ENCODE results near the gene HLCS.

The HLCS gene

DNA sequence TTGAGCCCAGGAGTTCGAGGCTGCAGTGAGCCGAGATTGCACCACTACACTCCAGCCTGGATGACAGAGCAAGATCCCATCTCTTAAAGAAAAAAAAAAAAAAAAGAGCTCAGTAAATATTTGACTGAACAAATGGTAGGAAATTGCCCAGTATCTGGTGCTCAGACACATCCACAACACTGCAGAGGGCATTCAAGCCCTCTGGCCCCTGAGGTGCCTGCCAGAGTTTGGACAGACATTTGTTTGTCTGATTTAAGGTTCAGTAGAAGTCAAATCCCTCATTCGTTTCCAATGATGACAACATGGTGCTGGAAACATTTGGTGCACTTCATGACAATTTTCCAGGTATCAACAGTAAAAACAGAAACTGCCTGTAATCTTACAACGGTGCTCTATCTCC, 86.6 kb downstream of the HLCS start:
- DNase-seq: no peak

DNA sequence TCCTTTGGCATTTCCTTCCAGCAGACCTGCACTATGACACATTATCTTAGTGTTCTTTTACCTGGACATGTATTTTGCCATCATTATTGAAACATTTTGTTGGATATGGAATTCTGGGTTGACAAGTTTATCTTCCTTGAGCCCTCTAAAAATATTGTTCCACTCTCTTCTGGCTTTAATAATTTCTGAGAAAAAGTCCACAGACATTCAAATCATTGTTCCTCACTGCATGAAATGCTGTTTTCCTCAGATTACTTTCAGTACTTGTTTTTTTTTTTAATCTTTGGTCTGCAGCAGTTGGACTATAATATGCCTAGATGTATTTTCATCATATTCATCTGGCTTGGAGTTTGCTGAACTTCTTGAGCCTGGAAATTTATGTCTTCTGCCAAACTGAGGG, 88.7 kb downstream of the HLCS start:
- DNase-seq: no peak

DNA sequence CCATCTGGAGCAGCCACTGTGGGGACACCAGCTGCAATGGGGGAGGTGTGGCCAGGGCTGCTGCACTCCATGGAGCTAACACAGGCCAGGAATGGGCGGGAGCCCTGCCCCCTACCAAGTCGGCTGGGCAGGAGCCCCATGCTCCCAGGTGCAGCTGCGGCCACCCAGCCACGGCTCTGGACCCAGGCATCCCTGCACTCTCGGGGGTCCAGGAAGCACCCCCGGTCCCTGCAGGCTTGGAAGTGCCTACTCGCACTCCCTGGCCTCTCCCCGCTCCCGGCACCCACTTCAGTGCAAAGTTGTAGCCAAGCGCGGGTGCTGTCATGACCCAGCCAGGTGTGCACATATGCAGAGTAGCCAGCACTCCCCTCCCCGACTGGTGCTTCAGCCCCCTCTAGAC, 91.8 kb downstream of the HLCS start:
- DNase-seq: no peak

DNA sequence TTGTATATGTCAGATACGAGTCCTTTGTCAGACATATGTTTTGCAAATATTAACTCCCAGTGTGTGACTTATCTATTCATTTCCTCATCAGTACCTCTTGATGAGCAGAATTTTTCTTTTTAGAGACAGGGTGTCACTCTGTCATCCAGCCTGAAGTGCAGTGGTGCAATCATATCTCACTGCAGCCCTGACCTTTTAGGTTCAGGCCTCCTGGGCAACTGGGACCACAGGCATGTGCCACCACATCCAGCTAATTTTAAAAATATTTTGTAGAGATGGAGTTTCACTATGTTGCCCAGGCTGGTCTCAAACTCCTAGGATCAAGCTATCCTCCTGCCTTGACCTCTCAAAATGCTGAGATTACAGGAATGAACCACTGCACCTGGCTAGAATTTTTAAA, 93.0 kb downstream of the HLCS start:
- DNase-seq: no peak

DNA sequence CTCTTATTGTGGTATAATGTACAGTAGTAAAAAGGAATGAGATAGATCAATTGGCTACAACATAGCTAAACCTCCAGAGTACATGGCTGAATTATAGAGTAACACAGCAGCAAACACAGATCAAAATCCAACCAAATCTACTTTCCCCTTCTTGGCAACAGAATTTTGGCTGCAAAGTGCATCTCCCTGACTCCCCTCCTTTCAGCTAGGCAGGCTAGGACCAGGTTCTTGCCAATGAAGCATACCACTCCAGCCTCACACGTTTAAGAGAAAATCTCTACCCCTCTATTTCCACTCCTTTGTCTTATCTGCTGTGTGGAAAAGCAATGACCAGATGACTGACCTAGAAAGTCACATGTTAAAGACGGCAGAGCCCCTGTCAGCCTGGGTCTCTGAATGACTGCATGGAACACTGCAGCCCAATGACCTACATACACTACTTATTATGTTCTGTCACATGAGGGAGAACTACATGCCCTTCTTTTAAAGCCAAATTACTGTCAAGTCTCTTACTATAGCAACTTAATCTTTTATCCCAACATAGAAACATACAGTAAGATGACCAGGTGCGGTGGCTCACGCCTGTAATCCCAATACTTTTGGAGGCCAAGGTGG, 99.1 kb downstream of the HLCS start:
- DNase-seq: no peak

DNA sequence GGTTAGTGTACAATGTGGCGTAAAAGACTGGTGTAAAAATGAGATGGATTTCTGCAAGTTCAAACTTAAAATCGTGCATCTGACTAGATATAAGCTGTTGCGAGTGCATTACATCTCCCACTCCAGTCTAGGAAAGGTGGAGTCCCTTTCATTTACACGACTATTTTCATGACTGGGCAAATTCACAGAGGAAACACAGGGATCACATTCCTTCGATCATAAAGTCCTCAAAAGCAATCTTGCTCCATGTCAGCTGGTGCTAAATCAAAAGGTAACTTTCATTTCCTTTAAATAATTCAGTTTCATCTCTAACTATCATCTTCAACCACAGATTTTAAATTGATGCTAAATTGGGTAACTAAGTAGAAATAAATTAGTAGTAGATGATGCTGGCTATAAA, 100.0 kb downstream of the HLCS start:
- DNase-seq: no peak

DNA sequence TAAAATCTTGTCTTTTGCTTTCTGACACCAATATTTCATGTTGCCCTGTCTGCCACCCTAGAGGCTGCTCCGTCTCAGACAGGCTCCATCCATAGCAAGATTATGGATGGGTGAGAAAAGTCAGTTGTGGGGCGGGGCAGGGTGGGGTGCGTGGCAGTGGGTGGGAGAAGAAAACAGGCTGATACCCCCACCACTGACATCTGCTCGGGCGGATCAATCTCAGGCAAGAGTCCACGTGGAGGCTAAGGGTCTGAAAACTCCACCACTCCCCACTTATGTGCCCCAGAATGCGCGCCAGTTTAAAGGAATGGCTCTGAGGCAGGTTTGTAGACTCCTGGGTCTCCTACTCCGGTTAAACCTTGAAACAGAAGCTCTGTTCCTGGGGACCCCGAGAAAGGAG, 101.5 kb downstream of the HLCS start:
- no peak for DNase-seq

DNA sequence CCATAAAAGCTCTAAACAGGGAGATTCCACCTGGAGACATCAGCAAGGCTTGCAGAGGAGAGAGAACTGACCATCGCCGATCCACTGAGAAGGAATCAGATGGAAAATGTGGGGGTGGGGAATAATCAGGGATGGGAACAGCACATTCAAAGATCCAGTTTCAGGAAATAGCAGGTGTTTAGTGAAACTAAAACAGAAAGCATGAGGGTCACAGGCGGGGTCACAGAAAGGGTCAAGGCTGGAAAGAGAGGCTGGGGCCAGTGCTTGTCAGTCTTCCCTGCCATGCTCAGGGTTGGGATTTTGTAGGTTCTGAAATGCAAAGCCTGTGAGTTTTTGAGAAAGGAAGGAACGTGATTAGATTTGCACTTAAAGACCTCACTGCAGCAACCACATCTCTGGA, 103.2 kb downstream of the HLCS start:
- no peak for DNase-seq

DNA sequence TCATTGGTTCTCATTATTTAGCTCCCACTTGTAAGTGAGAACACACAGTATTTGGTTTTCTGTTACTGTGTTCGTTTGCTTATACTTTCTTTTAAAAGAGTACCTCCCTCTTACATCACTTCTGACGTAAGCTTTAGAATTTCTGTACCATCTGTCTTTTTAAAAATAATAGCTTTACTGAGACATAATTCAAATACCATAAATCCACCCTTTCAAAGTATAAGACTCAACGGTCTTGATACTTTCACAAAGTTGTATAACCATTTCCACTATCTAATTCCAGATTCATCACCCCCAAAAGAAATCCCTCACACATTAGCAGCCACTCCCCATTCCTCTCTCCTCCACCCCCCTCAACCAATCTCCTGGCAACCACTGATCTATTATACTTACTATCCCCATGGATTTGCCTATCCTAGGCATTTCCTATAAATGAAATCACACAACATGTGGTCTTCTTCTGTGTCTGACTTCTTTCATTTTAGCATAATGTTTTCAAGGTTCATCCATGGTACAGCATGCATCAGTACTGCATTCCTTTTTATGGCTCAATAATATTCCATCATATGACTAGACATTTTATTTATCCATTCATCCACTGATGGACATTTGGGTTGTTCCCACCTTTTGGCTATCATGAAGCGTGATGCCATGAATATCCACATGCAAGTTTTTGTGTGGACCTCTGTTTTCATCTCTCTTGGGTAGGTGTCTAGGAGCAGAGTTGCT, 104.7 kb downstream of the HLCS start:
- DNase-seq: no peak

DNA sequence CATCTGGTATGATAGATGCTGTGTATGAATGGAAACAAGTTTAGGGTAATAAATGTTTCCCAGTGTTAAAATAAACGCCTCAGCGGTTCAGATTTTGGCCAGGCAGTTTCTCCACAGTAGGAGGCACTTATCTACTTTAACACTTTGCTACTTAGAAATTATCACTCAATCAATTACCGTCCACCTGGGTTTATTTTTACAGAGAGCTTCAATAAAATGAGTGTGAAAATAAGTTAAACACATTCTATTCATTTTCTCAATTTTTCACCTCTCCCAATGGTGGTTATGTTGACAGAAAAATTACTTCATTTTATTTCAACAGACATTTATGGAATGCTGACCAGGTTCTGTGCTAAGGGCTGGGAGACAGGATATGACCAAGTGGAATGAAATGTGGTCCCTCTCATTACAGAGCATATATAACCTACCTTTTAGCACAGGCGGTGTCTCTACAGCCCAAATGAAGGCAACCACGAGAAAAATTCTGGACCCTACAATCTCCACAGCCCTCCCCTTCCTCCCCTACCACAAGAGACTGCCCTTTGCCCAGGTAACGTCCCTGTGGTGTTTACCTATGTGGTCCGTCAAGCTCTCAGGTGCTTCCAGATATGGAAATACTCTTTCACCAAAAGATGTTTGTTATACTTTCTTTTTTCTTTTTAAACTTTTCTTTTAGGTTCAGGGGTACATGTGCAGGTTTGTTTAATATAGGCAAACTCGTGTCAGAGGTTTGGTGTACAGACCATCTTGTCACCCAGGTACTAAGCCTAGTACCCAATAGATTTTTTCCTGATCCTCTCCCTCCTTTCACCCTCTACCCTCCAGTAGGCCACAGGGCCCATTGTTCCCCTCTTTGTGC, 105.5 kb downstream of the HLCS start:
- no peak for DNase-seq

DNA sequence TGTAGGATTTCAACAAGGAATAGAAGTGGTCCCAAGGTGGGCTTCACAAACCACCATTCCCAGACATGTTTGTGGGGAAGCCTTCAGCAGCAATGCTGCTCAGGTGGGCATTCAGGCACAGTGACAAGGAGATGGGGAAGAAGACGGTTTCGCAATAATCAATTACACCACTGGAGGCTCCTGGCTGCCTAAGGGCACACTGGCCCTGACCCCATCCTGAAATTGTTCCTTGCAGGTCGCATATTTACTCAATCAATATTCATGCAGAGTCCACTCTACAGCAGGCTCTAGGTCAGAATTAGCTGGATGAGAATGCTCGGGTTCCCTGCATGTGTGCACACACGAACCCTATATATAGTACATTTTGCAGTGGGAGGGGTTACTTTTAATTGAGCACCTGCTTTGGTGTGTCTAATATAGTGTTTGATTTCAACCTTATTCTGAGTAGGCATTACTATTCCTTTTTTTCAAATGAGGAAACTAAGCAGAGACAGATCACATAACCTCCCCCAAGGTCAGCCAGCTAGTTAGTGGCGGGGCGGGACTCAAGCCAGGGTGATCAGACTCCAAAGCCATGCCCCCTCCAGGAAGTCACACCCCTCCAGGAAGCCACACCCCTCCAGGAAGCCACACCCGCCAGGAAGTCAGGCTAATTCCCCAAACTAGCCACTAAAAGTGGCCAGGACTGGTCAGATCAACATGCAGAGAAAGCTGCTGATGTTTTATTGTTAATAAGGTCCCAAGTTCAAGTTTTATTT, 106.5 kb downstream of the HLCS start:
- no peak for DNase-seq

DNA sequence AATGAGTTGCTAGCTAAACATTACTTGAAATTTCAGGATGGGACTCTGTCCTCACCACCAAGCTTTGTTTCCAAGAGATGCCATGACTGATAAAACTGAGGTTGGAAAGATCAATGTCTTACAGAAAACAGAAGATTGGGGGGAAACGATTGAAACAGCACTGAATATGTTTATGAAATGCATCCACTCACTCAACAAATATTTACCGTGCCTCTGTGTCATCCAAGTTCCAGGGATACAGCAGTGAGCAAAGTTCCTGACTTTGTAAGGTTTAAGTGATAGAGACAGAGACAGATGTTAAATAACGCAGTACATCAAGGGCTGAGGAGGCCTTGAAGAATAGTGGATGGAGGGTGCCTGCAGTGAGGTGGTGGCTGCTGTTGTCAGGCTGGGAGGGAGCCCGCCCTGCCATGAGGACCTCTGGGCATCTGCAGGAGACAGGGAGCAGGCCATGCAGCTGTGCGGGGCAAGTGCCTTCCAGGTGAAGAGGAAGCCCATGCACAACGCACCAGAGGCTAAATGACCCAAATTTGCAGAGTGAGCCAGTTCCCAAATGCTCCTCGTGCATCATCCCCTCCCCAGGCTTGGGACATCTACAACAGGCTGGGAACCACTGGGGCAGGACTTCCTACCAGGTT, 108.0 kb downstream of the HLCS start:
- DNase-seq: no peak

DNA sequence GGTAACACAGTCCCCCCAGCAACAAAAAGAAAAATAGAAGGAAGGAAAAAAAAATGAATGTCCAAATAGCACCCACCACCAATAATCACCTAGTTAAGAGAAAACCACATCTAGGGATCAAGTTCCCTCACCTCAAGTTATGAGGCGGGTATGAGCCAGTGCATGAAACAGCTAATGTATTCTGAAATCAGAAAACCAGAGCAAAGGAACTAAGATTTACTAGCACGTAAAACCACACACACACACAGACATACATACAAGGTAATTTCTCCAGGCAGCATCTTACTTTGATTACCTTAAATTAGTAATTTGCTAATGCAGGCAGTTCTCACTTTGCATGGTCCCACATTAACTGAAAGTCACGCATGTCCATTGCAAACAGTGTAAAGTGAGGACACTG, 109.8 kb downstream of the HLCS start:
- DNase-seq: no peak

DNA sequence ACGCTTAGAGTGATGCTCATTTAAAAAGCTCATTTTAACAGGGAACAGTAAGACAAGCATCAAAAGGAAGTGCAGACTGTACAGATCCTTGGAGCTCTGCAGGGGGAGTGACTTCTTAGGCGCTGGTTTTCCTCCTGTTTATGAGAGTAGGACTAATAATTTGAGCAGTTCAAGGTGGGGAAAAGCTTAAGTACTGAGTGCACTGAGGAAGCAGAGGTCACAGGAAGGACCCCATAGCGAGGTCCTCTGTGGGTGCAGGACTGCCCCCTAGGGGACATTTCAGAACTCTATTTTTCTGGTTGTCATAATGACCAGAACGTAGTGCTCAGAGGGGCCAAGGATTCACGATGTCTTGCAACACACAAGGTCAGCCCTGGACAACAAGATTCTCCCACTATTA, 112.1 kb downstream of the HLCS start:
- no peak for DNase-seq

DNA sequence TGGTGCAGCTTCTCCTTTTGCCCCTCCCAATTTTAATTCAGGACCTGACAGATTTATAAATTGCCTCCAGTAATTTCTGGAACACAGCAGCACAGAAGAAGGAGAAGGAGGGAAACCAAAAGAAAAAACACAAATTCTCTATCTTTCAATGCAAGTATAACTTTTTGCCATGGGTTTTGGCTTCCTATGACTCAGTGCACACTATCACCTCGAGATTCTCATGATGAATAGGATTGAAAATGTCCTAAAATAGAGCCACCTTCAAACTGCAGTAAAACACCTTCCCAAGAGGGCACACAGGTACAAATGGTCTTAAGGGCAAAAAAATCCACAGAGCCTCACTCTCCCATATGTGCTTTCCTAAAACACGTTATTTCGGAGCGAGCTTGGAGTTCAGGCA, 113.6 kb downstream of the HLCS start:
- DNase-seq: no peak

DNA sequence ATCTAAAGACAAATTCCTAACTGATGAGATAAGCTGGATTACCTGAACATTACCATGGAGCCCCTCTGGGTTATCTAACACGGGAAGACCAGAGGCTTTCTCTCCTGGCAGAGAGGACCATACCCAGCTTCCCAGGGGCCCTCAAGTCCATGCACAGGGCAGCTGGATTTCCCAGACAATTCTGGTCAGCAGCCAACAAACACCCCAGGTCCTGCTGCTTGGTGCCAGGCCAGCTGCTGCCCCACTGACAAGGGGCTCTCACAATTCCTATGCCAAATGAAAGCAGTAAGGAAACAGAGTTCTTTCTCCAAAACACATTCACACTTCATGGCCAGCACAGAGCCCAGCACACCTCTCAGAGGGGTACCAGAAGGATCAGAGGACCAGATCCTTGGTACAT, 114.2 kb downstream of the HLCS start:
- DNase-seq: no peak

DNA sequence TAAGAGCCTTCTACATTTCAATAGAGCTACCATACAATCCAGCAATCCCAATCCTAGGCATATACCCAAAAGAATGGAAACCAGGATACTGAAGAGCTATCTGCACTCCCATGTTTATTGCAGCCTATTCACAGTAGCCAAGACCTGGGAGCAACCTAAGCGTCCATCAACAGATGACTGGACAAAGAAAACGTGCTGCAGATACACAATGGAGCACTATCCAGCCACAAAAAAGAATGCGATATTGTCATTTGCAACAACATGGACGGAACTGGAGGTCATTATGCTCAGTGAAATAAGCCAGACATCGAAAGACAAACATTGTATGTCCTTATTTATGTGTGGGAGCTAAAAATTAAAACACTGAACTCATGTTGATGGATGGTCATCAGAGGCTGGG, 115.3 kb downstream of the HLCS start:
- DNase-seq: no peak

DNA sequence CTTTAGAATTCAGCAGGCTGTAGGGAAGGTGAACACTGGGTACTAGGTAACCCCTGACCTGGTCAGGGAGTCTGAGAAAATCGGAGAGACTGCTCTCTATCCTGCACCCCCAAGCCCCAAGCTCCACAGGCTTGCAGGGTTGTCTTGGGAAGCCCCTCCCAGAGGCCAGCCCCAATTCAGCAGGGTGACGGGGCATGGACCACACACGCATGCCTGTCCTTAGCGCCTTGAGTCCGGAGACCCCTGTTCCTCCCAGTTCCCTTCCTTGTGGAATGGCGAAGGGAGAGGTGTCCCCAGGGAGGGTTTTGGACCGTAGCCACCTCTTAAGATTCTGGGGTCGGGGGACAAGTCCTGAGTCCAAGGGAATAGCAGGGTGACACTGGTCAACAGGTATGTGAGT, 116.1 kb downstream of the HLCS start:
- no peak for DNase-seq

DNA sequence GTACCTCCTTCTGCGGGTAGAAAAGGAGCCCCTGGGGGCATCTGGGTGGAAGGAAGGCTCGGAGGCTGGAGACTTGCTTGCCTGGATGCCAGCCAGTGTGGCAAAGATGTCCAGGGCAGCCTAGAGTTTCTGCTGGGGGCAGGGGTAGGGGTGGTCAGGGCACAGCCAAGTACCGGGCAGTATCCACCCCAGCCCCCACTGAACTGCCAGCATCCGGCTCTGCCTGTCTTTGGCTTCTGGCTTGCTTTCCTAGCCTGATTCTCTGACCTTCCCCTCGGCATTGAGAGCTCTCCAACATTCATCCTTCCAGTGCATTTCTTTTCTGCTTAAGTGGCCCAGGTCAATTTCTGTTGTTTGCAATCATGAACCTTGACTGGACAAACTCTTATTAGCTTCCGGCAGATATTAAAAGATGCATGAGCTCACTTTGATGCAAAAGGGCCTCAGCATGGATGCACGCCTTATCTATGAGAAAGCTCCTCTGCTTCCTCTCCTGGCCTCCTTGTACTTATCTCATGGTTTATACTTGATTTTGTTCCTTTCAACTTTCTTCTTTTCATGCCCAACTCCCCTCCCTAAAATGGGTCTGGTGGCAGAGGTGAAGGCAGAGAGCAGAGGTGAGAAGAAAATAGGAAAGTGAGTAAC, 116.9 kb downstream of the HLCS start:
- DNase-seq: no peak

DNA sequence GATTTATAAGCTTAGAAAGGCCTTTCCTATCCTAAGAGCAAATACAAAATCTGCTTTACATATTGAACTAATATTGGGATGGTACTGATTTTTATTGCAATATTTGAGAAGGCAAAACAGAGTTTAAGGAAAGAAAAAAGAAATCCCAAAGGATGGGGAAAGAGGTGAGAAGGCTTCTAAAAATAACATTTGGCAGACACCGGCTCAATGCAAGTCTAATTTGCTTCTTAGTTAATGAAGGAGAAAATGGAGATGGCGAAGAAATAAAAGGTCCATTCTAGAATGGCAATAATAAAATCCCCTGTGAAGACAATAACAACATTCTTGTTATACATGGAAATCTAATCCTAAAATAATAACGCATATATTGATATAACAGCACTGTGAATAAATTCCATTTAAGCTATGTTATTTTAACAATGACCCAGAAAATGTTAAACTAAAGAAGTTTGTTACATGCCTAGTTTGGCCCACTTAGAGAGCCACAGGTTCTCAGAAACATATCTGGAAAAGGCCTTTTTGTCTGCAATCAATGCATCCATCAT, 117.7 kb downstream of the HLCS start:
- no peak for DNase-seq

DNA sequence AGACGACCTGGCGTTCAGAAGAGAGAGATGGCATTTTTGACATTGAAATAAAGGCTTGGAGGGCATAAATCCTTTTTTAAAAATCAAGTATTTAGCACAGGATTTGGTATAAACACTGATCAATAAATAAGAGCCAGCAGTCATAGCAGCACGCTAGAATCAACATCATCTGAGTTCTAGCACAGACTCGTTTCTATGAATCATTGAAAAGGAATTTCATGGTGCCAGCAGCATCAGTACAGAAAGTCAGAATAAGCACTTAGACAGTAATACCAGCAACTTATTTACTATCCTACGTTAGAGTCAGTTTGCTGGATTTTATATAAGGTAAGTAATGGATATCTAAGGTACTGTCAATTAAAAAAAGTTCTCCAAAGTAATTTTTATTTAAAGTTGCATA, 119.3 kb downstream of the HLCS start:
- DNase-seq: no peak

DNA sequence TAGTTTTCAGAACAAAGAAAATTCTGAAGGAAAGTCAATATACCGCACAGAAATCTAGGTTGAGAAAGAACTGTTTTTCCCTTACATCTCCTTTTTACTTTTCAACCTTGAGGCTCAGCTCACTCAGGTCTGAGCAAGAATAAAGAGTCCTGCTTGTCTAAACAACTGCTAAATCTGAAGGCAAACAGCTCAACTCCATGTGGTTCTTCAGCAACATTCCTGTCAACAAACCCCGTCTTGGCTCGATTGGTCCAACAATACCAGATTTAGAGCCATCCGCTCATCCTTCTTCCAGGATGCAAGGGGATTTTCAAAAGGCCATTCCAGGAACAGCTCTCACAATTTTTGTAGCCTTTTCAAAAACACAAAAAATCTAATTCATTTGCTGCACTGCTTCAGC, 119.8 kb downstream of the HLCS start:
- no peak for DNase-seq

Measured in NCI-H2107 (cell line).